ENCODE data around the gene PKNOX2.

GRCh38 chr11:125384825-125385224 lies 220.3 kb downstream of the PKNOX2 start:
- TF ChIP-seq TAF1 (IDR thresholded peaks at IDR 0.05; ENCODE audit: borderline replicate concordance, low read depth, low read length), result no peak
- TF ChIP-seq POLR2A (IDR thresholded peaks at IDR 0.05; ENCODE audit: low read depth, low read length), result no peak

Measured in GM12892 (cell line).